PFSK-1 (cell line): Measurements from ENCODE around the gene MRPS21.

Source experiments
- FOXP2 ChIP-seq: optimal IDR thresholded peaks from 2 replicates; pipeline ENCODE3; 2011; ENCODE audit warnings: borderline replicate concordance, control low read depth, inconsistent platforms; ENCODE audit not compliant: insufficient read depth; ENCODE audit errors: extremely low read length, extremely low read depth
- POLR2AphosphoS5 ChIP-seq: IDR thresholded peaks from 2 replicates; pipeline ENCODE4 v1.6.1; 2012; ENCODE audit warnings: low read depth, mild to moderate bottlenecking, control low read depth, low read length, moderate library complexity
- SIN3A ChIP-seq: IDR thresholded peaks from 2 replicates; pipeline ENCODE4 v1.6.1; 2012; ENCODE audit warnings: mild to moderate bottlenecking, low read length, moderate library complexity, borderline replicate concordance; ENCODE audit not compliant: insufficient read depth
- TAF1 ChIP-seq: IDR thresholded peaks from 2 replicates; pipeline ENCODE4 v1.6.1; 2012; ENCODE audit warnings: low read length, control low read depth, borderline replicate concordance; ENCODE audit not compliant: insufficient read depth
- TF ChIP-seq, protein P1 (sequence below), 2 experiments: IDR thresholded peaks; 2 replicates each; pipeline versions ENCODE4 v1.6.1 to v1.8.0; 2011 to 2012; ENCODE audit warnings: low read depth in 2 of 2, low read length in 2 of 2, control low read depth in 1 of 2, inconsistent platforms in 1 of 2, mild to moderate bottlenecking in 1 of 2, moderate library complexity in 1 of 2; ENCODE audit not compliant: insufficient read depth in 1 of 2

Gene MRPS21

DNA sequence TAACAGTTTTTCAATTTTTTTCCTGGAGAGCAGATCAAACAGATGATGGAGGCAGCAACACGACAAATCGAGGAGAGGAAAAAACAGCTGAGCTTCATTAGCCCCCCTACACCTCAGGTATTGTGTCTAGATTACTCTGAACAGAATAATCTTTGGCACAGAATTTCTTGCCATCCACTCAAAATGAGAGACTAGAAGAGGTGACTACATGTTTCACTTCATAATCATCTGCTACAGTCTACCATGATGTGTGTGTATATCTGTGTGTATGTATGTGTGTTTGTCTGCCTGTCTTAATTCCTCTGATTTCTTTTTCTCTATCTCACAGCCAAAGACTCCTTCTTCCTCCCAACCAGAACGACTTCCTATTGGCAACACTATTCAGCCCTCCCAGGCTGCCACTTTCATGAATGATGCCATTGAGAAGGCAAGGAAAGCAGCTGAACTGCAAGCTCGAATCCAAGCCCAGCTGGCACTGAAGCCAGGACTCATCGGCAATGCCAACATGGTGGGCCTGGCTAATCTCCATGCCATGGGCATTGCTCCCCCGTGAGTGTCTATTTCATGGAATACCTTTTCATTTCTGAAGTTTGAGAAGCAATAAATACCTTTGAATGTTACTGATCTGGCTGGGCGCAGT lies 39.1 kb downstream of the MRPS21 start:
- TF ChIP-seq TAF1: no peak
- TF ChIP-seq POLR2AphosphoS5: no peak
- TF ChIP-seq, protein P1, sequence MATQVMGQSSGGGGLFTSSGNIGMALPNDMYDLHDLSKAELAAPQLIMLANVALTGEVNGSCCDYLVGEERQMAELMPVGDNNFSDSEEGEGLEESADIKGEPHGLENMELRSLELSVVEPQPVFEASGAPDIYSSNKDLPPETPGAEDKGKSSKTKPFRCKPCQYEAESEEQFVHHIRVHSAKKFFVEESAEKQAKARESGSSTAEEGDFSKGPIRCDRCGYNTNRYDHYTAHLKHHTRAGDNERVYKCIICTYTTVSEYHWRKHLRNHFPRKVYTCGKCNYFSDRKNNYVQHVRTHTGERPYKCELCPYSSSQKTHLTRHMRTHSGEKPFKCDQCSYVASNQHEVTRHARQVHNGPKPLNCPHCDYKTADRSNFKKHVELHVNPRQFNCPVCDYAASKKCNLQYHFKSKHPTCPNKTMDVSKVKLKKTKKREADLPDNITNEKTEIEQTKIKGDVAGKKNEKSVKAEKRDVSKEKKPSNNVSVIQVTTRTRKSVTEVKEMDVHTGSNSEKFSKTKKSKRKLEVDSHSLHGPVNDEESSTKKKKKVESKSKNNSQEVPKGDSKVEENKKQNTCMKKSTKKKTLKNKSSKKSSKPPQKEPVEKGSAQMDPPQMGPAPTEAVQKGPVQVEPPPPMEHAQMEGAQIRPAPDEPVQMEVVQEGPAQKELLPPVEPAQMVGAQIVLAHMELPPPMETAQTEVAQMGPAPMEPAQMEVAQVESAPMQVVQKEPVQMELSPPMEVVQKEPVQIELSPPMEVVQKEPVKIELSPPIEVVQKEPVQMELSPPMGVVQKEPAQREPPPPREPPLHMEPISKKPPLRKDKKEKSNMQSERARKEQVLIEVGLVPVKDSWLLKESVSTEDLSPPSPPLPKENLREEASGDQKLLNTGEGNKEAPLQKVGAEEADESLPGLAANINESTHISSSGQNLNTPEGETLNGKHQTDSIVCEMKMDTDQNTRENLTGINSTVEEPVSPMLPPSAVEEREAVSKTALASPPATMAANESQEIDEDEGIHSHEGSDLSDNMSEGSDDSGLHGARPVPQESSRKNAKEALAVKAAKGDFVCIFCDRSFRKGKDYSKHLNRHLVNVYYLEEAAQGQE (IDR thresholded peaks at IDR 0.05; ENCODE audit: insufficient read depth in 1 of 2, low read depth in 2 of 2, low read length in 2 of 2): no peak
- no peak for TF ChIP-seq SIN3A
- TF ChIP-seq FOXP2: no peak

DNA sequence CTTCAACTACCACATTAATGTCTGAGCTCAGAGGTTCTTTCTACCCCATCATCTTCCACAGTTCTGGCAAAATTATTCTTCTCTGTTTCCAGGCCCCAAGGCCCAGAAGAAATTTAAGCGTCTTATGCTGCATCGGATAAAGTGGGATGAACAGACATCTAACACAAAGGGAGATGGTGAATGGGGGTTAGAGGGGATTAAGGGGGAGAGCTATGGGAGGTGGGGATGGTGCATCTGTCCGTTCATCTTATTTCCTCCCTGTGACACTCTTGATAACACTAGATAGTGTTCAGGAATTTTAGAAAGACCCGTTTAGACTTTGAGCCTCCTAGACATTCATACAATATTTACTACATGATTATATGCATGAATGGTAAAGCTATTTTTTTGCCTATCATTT lies 52.7 kb downstream of the MRPS21 start:
- TF ChIP-seq POLR2AphosphoS5 (no peak), TAF1 (no peak), SIN3A (no peak), FOXP2 (no peak)
- TF ChIP-seq, protein P1 (IDR thresholded peaks at IDR 0.05; ENCODE audit: insufficient read depth in 1 of 2, low read depth in 2 of 2, low read length in 2 of 2): no peak

DNA sequence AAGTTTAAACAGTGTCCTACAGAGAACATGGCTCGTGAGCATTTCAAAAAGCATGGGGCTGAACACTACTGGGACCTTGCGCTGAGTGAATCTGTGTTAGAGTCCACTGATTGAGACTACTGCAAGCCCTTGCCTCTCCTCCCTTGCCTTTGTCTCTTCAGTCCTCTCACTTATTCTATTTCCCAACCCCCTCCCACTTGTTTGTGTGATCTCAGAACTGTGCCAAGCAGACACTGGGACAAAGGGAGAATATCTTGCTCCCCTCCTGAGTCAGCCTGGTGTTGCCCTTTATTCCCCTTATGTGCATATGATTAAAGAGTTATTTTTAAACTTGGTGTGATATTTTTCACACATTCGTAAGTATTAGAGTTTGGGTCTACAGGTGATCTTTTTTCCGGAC lies 59.2 kb downstream of the MRPS21 start:
- no peak for TF ChIP-seq TAF1
- TF ChIP-seq POLR2AphosphoS5: no peak
- TF ChIP-seq, protein P1 (IDR thresholded peaks at IDR 0.05; ENCODE audit: insufficient read depth in 1 of 2, low read depth in 2 of 2, low read length in 2 of 2): no peak
- no peak for TF ChIP-seq FOXP2
- TF ChIP-seq SIN3A: no peak
